Measurements from ENCODE around the gene UGT8. TPM values are rescaled to one million over a fixed set of nuclear protein-coding genes. Genes with fewer than 3 reads are reported as not detected.

UGT8 gene
- total and polyA plus RNA-seq, 2 of the 8 experiments (the other 6 are each of a cell fraction or from before 2014, with no cell fraction given): 16.9 to 26.9 TPM

DNA sequence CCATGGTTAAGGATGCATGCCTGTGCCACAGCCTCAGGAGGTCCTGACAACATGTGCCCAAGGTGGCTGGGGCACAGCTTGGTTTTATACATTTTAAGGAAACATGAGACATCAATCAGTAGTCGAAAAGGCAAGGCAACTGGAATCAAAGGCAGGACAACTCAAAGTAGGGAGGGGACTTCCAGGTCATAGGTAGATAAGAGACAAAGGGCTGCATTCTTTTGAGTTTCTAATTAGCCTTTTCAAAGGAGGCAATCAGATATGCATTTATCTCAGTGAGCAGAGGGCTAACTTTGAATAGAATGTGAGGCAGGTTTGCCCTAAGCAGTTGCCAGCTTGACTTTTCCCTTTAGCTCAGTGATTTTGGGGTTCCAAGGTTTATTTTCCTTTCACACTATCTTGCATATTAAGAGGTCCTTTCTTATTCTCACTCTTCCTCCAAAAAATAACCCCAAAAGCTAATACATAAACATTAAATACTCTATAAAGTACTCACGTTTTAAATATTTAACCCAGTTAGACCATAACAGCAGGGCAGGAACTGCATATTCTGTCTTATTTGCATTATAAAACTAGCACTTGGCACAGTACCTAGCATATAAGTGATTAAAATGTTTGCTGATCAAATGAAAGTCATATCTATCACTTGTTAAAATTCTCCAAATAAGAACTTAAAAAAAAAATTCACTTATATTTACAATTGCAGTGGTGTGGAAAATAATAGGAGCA, 36.3 kb upstream of the UGT8 start (continued):
- no peak for TF ChIP-seq SAP30 (IDR thresholded peaks at IDR 0.05; ENCODE audit: insufficient read depth, insufficient replicate concordance, low read length)
- no peak for TF ChIP-seq CREB1 (IDR thresholded peaks at IDR 0.05)
- no peak for TF ChIP-seq HDAC2 (IDR thresholded peaks at IDR 0.05; ENCODE audit: borderline replicate concordance in 1 of 2, low read depth in 2 of 2, low read length in 2 of 2)
- TF ChIP-seq KDM1A (IDR thresholded peaks at IDR 0.05; ENCODE audit: borderline replicate concordance, low read length): no peak
- TF ChIP-seq CHD2 (IDR thresholded peaks at IDR 0.05; ENCODE audit: low read length): peak; percentile 40; the same call in 1 of the 2 replicates
- TF ChIP-seq, protein P1, sequence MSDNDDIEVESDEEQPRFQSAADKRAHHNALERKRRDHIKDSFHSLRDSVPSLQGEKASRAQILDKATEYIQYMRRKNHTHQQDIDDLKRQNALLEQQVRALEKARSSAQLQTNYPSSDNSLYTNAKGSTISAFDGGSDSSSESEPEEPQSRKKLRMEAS (IDR thresholded peaks at IDR 0.05): no peak
- TF ChIP-seq ASH2L (IDR thresholded peaks at IDR 0.05; ENCODE audit: low read length): no peak

Data from H1 (cell line).